NCI-H524 treated with DMSO at 0.1 percent for 48 hours (cell line): ENCODE results near the gene ATP11A.
"Not testable (repeated sequence)": the region's sequence is repeated elsewhere in the genome, so short reads cannot be mapped to it uniquely, and the experiment has no call there.

ENCODE experiments used
- DNase-seq: peaks from one replicate; lab custom pipeline; 2025; lab: John Stamatoyannopoulos, UW

Gene ATP11A

GRCh38 chr13:112692586-112692985 is 2.7 kb downstream of the ATP11A start:
- no peak for DNase-seq

DNA sequence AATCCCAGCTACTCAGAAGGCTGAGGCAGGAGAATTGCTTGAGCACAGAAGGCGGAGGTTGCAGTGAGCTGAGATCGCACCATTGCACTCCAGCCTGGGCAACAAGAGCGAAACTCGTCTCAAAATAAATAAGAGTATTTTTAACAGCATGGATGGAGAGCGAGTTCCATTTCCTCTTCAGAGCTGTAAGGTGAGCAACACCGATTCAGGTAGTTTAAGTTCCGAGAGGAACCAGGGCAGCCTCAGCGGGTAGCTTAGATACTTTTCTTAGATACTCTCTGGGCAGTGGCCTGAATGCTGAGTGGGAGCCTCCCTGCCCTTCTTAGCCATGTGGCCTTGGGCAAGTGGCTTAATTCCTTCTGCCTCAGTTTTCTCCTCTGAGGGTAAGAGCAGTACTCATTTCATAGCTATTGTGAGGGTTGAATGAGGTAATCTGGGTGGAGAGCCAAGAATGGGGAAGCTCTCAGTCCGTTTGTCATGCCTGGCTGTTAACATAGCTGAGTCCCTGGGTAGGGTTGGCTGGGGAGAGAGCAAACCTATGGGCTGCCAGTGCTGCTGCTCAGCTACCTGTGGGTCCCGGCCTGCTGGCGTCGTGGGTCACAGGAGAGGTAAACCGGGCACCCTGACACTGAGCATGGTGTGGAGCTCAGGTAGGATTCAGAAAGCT is 4.1 kb downstream of the ATP11A start:
- DNase-seq: no peak

GRCh38 chr13:112695121-112695520 is 5.3 kb downstream of the ATP11A start:
- DNase-seq: no peak

- DNase-seq: no peak
Observed at GRCh38 chr13:112696001-112696868, 6.4 kb downstream of the ATP11A start.

DNA sequence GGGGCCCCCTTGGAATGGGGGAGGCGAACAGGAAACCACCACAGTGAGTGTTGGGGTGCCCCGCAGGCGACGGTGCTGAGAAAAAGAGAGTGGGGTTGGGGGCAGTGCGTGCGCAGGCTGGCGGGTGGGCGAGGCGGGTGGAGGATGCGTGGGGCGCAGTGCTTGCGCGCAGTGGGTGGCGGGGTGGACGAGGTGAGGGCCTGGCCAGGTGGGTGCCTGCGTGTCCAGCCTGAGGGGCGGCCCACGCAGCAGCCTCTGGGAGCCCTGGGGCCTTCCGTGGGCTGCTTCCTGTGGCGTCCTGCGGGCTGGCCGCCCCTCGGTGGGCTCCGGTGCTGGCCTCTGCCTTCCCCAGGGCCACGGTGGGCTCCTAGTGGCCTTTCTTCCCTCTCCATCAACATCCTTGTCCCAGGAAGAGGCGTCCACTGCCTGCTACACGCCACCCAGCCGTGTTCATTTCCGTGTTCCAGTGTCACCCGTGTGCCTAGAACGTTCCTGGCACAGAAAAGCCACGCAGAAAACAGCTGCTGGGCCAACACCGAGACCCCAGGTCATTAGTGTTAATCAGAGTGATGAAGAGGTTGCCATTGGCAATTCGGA is 7.1 kb downstream of the ATP11A start:
- DNase-seq: no peak

DNA sequence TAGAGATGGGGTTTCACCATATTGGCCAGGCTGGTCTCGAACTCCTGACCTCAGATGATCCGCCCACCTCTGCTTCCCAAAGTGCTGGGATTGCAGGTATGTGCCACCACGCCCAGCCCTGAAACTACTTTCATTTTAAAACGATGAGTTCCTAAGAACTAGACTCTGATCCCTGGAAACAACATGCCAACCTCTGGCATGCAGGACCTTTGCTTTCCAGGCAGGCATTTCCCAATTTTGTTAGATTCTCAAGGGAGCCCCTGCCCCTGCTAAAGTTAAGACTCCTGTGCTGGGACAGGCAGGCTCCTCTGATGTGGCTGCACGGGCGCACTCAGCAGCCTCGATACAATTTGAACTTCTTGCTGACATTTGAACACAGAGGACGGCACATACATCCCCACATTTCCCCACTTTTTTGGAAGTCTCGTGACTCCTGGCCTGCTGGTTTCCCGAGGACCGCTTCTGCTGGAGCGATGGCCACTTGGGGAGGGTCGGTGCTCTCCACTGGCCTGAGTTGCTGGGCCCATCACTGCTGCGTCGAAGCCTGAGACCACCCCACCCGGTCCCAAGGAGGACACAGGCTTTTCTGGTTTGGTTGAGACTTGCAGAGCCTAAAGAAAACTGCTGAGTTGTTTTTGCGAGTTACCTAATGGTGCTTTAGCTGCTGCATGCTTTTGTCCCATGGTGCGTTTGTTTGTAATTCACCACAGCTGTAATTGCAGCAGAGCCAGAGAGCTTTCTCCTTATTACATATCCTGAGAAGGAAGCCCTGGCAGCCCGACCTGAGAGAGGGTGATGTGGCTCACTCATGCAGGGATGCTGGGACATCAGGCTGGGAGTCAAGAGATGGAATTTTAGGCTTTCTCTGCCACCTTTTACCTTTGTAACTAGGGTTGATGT is 8.2 kb downstream of the ATP11A start:
- no peak for DNase-seq

DNA sequence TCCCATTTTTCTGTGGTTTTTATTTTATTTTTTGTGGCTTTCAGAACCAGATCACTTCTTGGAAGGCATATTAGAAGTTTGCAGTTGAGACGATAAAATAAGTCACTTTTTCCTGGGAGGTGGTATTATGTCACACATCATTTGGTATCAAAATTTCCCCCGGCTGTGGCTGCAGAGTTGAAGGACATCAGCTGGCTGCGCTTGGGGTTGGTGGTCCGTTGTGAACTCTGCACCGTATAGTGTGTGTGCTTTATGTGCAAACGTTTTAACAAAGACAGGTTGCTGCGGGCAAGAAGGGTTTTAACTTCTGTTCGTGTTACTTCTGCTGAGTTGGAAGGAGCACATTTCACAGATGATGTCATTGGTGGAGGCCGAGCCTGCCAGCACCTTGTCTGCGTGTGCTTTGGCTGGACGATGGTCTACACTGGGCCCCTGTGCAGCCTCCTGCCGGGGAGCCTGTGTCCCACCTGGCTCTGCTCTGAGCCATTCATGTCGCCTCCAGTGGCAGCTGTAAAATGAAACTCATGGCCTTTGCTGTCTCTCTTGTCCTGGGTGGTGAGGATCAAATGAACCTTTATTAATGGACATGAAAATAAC is 9.6 kb downstream of the ATP11A start:
- DNase-seq: no peak

- DNase-seq: no peak
Observed at GRCh38 chr13:112700291-112701060, 10.6 kb downstream of the ATP11A start.

DNA sequence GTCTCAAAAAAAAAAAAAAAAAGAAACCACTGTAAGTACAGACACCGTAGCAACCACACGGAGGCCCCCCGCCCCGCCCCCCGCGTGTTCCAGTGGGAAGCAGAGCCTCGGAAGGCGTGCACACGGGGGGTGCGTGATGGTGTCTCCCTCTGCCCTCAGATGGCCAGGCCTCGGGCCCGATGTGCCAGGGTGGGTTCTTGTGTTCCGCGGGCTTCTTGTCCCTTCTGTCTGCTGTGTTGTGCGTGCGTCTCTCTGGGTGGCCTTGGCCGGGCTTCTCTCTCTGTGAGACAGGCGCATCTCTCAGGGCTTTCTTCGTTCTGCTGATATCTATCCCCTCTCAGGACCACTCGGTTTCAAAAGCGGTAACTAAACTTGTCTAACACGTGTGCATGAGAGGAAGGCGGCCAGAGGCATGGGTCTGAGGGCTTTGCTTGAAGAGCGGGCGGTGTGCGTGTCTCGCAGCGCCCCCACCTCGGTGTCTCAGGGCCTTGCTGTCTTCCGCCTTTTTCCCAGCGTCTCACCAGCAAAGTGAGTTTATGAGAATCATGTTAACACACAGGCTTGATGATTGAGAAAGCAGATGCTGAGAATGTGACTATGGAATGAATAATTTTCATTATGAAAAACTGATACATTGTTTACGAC is 12.6 kb downstream of the ATP11A start:
- DNase-seq: no peak

GRCh38 chr13:112702986-112703379 is 13.1 kb downstream of the ATP11A start:
- no peak for DNase-seq

DNA sequence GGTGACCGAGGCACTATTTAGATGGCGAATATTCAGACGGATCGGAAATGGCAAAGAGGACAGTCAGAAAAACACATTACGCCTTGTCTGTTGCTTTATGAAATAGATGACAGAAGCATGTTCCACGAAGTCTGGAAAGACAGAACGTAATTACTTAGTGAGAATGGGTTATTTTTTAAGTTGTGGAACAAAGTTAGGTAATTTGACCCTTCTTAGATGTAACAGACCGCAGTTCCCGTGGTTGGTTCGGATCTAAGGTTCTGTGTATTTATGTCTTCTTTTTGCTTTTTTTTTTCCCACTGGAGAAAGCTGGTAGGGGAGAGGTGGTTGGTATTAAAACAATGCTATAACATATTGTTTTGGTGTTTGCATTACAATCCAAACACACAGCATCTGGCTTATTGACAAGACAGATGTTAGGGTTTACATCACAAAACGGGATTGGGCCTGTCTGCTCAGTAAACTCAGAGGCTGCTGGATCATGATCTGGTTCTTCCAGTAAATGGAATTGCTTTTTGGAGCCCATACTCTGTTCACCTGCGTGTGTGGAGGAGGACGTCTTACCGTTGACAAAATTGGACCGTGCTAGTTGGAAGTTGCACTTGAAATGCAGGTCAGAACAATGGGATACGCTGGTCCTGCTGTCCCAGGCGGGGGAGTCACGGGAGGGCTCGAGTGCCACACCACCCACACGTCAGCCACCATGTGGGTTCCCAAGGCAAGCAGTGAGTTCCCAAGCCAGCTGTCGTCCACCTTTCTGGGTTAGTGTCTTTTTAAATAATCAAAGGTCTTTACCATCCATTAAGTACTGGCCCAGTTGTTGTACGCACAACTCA is 13.8 kb downstream of the ATP11A start:
- no peak for DNase-seq

GRCh38 chr13:112704308-112705145 is 14.7 kb downstream of the ATP11A start:
- no peak for DNase-seq

GRCh38 chr13:112705286-112705685 is 15.4 kb downstream of the ATP11A start:
- DNase-seq: no peak

DNA sequence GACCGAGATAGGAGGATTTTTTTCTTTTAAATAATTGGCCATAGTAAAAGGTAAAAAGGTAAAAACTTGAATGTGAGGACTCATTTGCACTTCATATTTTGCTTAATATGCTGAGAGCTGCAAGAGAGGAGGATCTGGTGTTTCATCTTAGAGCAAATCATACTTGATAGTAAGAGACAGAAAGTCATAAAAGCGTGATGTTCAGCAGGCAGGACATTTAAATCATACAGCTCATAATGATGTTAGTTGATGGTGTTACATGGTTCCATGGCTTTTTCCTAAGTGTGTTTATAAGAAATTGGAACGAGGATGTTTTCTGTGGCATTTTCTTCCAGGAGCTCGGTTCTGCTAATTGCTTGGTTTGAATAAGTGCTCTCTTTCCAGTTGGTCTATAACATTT is 16.3 kb downstream of the ATP11A start:
- DNase-seq: no peak

- DNase-seq: no peak
Observed at GRCh38 chr13:112708560-112709240, 18.9 kb downstream of the ATP11A start.

DNA sequence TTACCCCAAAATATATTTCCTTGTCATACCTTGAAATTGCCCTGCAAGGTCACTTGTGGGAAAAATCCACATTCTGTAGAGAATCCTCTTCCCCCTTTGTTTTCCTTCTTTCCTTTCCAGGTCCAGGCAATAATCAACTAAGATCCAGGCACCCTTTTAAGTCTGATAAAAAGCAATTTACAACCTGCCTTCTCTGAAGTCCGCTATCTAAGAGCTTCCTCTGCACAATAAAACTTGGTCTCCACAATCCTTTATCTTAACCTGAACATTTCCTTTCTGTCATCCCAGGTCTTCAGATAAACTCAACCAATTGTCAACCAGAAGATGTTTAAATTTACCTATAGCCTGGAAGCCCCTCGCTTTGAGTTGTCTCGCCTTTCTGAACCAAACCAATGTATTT is 19.5 kb downstream of the ATP11A start:
- not testable (repeated sequence) for DNase-seq

DNA sequence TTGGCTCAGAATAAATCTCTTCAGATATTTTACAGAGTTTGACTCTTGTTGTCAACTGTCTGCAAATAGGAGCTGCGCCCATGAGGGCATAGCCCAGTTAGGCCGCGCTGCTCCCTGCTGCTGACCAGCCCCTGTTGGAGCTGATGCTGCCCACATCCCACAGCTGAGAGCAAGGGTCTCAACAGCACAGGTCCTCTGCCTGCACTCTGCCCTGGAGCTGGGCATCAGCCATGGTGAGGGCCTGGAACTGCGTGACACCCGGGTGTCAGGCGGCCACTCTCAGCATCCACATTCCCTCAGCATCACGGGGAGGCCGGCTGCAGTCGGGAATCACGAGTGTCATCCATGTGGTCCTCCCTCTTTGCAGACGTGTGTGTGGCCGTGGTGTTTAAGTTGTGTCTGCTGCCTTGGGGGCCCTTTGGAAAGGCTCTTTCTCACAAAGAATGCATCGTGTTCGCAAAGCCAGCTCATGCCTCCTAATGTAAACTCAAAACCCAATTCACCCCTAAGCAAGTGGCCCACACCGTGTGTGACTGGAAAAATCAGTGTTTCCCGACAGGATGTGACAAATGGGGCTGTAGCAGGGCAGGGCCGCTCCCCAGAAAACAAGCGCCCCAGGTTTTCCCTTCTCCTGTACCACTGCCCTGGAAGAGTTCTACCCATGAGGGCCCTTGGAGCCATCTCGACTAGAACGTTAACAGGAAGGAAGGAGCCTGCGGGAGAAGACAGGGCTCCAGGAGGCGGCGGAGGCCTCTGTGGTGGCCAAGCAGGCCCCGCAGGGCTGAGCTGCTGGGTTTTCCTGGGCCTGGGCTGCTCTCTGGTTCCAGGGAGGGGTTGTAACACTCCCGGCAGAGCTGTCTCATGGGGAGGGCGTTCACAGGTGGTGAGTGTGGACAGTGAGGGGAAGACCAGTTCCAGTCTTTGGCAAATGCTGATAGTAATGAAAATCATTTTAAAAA is 20.3 kb downstream of the ATP11A start:
- no peak for DNase-seq
